GM19463 (cell line): ENCODE data around the gene MXI1.
"Not testable (repeated sequence)": the region's sequence is repeated elsewhere in the genome, so short reads cannot be mapped to it uniquely, and the experiment has no call there.

Experiments
- ATAC-seq: cut with Tn5 transposase; IDR thresholded peaks from one replicate; pipeline ENCODE4 v1.9.1; 2021; ENCODE audit warnings: mild to moderate bottlenecking, moderate library complexity; ENCODE audit not compliant: unreplicated experiment

Gene MXI1

GRCh38 chr10:110272995-110273394 lies 65.6 kb downstream of the MXI1 start:
- ATAC-seq = not testable (repeated sequence)

- no peak for ATAC-seq
These were observed 66.1 kb downstream of the MXI1 start for GRCh38 chr10:110273474-110273873.

- ATAC-seq = no peak
These were observed 66.7 kb downstream of the MXI1 start for GRCh38 chr10:110274072-110274627.

DNA sequence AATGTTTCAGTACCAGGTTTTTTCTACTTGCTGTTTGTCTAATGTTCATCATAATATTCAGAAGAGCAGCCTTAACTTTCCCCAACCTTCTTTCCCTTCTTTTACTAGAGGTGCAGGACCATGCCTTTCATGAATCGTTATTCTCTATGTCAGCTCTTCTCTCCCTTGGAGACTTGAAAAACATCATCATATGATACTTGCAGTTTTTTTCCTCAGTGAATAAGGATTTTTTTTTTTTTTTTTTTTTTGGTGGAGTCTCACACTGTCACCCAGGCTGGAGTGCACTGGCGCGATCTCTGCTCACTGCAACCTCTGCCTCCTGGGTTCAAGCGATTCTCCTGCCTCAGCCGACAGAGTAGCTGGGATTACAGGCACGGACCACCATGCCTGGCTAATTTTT lies 67.2 kb downstream of the MXI1 start:
- no peak for ATAC-seq

GRCh38 chr10:110275128-110275729 lies 67.8 kb downstream of the MXI1 start:
- ATAC-seq = no peak

GRCh38 chr10:110276603-110277002 lies 69.2 kb downstream of the MXI1 start:
- no peak for ATAC-seq

DNA sequence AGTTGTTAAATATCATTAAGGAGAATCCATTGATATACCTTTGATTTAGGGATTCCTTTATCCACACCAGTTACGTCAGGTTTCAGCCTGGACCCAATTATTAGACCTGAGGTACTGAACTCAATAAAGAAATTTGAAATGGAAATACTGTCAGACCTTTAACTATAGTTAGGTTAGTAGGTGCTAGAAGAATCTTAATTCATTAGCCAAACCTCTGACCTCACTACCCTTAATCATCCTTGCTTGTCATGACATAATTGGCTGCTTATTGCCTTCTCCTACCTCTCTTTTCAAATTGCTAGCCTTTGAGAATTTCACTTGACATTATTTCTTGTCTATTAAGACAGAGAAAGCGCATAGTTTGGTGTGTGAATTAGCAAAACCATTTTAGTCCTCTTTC lies 70.2 kb downstream of the MXI1 start:
- ATAC-seq = no peak

DNA sequence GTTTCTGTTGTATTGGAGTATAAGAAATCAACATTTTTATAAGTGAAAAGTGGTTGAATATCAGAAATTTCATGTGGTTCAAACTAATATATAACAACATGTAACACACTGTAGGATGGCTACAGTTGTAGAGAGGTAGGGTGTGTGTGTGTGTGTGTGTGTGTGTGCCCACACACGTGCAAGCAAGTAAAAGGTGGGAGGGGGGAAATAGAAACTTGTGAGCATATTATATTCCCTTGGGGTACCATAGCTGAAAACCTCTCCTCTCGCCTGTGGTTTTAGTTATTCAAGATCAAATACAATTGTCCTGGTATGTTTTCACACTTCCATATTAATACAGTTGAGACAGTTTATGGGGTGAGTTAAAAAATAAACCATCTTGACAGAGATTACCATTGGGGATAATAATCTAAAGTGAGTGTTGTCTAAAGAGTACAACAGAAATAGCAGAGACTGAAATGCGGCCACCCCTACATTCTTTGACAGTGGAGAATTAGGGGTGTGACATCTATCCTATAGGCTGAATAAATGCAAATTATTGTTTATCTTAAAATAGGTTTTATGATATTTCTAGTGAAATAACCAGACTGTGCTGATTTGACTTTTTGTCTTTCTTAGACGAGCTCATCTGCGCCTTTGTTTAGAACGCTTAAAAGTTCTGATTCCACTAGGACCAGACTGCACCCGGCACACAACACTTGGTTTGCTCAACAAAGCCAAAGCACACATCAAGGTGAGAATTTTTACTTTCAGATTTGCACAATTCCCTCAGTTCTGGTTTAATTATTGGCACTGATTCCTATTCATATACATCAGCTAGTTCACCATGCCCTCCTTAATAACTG lies 71.4 kb downstream of the MXI1 start:
- no peak for ATAC-seq

DNA sequence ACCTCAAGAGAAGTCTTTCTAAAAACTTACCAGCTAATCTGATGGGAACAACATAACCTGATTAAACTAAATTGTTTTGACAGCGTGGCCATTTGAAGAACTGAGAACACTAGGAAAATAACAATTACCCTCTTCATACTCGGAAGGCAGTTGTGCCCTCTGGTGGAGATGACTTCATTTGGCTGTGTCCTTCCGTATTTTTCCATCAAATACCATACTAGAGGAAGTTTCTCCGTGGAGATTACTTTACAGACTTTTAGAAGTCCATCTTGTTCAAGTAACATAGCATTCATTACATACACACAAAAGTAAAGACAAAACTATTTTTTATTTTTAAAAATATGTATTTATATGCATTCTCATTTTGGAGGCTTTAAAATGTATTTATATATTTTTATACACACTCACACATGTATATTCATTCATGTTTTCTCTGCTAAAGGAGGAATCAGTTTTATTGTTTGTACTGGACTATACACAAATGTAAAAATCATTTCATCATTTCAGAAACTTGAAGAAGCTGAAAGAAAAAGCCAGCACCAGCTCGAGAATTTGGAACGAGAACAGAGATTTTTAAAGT lies 72.1 kb downstream of the MXI1 start:
- ATAC-seq = no peak

- ATAC-seq = no peak
These were observed 76.9 kb downstream of the MXI1 start for GRCh38 chr10:110284262-110284661.

- no peak for ATAC-seq
These were observed 78.1 kb downstream of the MXI1 start for GRCh38 chr10:110285501-110285900.

DNA sequence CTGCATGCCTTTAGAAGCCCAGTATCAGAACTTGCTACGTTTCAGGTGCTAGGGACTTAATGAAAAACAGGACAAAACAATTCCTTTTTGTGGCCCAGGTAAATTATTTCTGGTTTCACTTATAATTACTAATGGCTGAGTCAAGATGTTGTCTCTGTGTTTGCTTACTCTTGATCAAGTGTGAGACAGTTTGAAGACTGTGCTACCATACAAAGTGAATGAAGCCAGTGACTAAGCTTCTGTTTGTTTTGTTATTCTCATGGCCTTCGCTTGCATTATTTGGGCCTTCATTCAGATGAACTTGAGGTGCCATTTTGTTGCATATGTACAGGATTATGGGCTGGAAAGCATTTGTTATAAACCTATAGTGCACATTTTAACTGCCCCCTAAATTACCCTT lies 79.4 kb downstream of the MXI1 start:
- no peak for ATAC-seq

GRCh38 chr10:110296966-110297365 lies 89.6 kb downstream of the MXI1 start:
- no peak for ATAC-seq

DNA sequence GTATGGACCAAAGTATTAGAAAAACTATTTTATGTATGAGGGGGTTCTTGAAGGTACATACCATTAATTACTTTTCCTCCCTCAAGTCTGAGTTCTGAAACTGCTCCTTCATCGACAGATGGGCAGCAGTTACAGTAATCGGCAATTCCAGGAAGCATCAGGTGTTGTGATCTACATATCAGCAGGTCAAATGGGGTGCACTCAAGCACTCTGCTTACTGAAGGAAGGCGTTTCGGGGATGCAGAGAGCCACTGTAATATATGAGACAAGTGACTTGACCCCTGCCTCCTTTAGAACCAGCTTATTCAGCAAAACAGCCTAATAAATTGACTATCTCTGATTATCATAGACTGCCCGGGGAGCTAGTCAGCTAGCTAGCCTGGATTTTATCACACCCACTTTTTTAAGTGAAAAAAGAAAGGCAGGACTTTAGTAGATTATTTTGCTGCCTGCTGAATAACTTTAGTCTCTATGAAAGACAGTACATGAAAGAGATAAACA lies 93.1 kb downstream of the MXI1 start:
- ATAC-seq = no peak

- no peak for ATAC-seq
These were observed 96.3 kb downstream of the MXI1 start for GRCh38 chr10:110303681-110304080.

GRCh38 chr10:110304394-110304779 lies 97.0 kb downstream of the MXI1 start:
- ATAC-seq = peak; percentile 35

DNA sequence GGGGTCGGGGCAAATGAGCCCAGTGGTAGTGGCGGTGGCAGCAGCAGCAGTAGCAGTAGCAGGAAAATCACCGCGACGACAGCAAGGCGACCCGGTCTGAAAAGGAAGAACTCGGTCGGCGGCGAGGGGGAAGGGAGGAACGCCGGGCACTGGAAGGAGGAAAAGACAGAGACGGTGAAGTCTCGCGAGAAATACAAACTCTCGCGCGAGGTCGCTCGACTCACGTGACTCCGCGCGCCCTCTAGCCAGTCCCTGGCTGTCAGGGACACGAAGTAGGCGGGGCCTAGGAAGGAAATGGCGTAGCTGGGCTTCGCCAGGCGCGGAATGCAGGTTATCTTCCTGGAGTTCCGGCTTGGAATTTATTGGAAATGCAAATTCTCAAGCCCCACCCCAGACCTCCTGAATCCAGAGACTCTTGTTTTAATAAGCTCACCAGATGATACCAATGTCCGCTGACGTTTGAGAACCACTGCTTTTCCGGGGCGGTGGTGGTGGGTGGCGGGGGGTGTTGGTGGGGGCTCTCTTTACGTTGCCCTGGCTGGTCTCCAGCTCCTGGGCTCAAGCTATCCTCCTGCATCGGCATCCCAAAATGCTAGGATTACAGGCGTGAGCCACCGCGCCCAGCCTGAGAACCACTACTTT lies 97.5 kb downstream of the MXI1 start, which contains the start of gene SMNDC1:
SMNDC1 (minus strand) TSS at position 141 of the 642 bp plus-strand sequence. CDS start 1,333 bp downstream, outside the sequence.
- peak; percentile 92 for ATAC-seq

DNA sequence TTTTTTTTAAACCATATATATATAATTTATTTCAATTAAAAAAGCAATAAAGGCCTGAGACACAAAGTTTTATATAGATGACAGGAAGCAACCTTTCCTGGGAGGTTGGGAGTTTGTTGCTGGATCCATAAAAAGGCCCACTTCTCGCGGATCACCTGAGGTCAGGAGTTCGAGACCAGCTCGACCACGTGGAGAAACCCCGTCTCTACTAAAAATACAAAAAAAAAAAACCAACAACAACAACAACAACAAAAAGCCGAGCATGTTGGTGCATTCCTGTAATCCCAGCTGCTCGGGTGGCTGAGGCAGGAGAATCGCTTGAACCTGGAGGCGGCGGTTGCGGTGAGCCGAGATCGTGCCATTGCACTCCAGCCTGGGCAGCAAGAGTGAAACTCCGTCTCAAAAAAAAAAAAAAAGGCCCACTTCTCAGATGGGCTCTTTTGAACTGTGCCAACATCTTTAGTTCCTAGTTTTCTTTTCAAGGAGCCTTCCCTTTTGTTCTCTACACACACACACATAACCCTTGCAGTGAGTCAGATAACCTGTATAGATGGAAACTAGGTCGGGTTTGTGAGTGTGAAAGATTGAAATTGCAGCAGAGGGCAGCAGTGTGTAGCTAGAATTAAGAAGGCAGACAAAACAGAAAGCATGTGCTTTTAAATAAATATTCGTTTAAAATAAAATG lies 98.5 kb downstream of the MXI1 start:
- peak; percentile 30 for ATAC-seq

- no peak for ATAC-seq
These were observed 99.0 kb downstream of the MXI1 start for GRCh38 chr10:110306452-110306768.

DNA sequence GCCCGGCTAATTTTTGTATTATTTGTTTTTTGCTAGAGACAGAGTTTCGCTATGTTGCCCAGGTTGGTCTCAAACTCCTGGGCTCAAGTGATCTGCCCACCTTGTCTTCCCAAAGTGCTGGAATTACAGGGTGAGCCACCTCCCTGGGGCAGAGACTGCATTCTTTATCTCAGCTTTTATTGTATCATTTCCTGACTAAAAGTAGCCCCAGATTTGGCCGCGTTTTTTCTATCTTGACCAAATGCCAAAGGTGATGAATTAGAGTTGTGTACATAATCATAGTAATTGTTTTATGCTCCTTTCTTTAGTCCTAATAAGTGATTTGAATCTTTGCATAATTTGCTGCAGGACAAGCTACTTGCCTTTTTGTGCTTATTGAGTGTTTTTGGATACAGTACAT lies 100.4 kb downstream of the MXI1 start:
- no peak for ATAC-seq

DNA sequence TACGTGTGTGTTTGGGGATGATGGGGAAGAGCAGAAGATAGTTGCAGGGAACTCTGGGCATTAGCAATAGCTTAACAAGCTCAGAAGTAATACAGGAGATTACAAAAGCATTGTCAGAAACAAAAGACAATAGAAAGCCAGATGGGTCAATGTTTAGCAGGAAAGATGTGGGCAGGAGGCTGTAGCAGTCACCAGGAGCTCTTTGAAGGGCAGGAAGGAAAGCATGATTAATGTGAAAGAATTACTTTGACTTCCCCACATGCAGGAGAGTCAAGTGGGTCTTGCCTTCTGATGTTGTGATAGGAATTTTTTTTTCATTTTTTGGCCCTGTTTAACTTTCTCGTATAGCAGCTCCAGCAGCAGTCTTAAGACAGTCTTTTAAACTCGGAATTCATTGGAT lies 103.3 kb downstream of the MXI1 start:
- no peak for ATAC-seq
